Endothelial cell of umbilical vein (primary cell): ENCODE data around the gene UBP1. TPM values are rescaled to one million over a fixed set of nuclear protein-coding genes. Genes with fewer than 3 reads are reported as not detected.

ENCODE experiments used
- BruUV-seq: library from RNA; stranded (reverse); fragments of 400-500 nt; replicated peaks from 2 replicates; lab custom pipeline; 2021; lab: Mats Ljungman, UMichigan
- CTCF ChIA-PET: fragments of 300-600, 350-600 bp; sonication (Branson Sonifier 250); formaldehyde crosslinking; loops from one replicate; lab custom pipeline; 2021; ENCODE audit warnings: antibody characterized with exemption, inconsistent platforms; lab: Charles Lee
- POLR2A ChIA-PET: fragments of 300-600, 350-600 bp; sonication (Branson Sonifier 250); formaldehyde crosslinking; loops from one replicate; lab custom pipeline; 2021; ENCODE audit warnings: antibody characterized with exemption, inconsistent platforms; lab: Charles Lee
- DNase-seq: peaks from one replicate; pipeline ENCODE4 v3.0.0-alpha.2; 2011; ENCODE audit warnings: low read depth, low spot score
- FAIRE-seq: peaks from 2 replicates; lab custom pipeline; 2011; peaks lifted over from hg19 to GRCh38; lab: Jason Lieb, UNC
- H2AFZ ChIP-seq: 2 replicates; pipeline ENCODE4 v1.6.0; 2012; ENCODE audit warnings: low read depth, low read length, control low read depth, inconsistent platforms
- H3K27ac ChIP-seq: 2 replicates; pipeline ENCODE4 v1.5.1; 2011; ENCODE audit warnings: low read depth, mild to moderate bottlenecking, control low read depth, low read length, moderate library complexity; ENCODE audit not compliant: insufficient read depth
- H3K27me3 ChIP-seq, 2 experiments: 2 replicates each; pipeline versions ENCODE4 v1.6.0 to v1.6.1; 2011; ENCODE audit warnings: low read length in 2 of 2, mixed read lengths in 1 of 2; ENCODE audit not compliant: control insufficient read depth in 2 of 2, insufficient read depth in 2 of 2
- H3K36me3 ChIP-seq, 2 experiments: 2 replicates in 1 of 2; 3 replicates in 1 of 2; pipeline ENCODE4 v1.5.1; 2011; ENCODE audit warnings: low read length in 2 of 2, mild to moderate bottlenecking in 1 of 2, moderate library complexity in 1 of 2; ENCODE audit not compliant: control insufficient read depth in 2 of 2, insufficient read depth in 2 of 2; ENCODE audit errors: extremely low read depth in 1 of 2
- H3K4me1 ChIP-seq: 3 replicates; pipeline ENCODE4 v1.5.1; 2011; ENCODE audit warnings: mild to moderate bottlenecking, low read length; ENCODE audit not compliant: control insufficient read depth, insufficient read depth; ENCODE audit errors: extremely low read depth
- H3K4me2 ChIP-seq: 2 replicates; pipeline ENCODE4 v1.6.1; 2011; ENCODE audit warnings: low read length, control low read depth, mixed read lengths; ENCODE audit not compliant: insufficient read depth
- H3K4me3 ChIP-seq, 3 experiments: fragments of 200-600 bp in 1 of 3; sonication (generic), shearing (Covaris generic) in 1 of 3; replicated peaks in 1 of 3; 2 replicates each; pipeline ENCODE4 v1.5.1; 2011 to 2016; ENCODE audit warnings: control low read depth in 3 of 3, low read length in 3 of 3, mild to moderate bottlenecking in 2 of 3, inconsistent platforms in 1 of 3, low read depth in 1 of 3, moderate library complexity in 1 of 3; ENCODE audit not compliant: insufficient read depth in 1 of 3
- H3K79me2 ChIP-seq: 2 replicates; pipeline ENCODE4 v1.6.0; 2012; ENCODE audit warnings: low read length, inconsistent platforms; ENCODE audit not compliant: control insufficient read depth, insufficient read depth
- H3K9ac ChIP-seq: replicated peaks from 2 replicates; pipeline ENCODE3; 2011; ENCODE audit warnings: low read length, control low read depth; ENCODE audit not compliant: insufficient read depth; ENCODE audit errors: extremely low read depth
- H3K9me1 ChIP-seq: replicated peaks from 3 replicates; pipeline ENCODE4 v1.6.0; 2011; ENCODE audit warnings: mild to moderate bottlenecking, low read length; ENCODE audit not compliant: control insufficient read depth, insufficient read depth; ENCODE audit errors: extremely low read depth
- H3K9me3 ChIP-seq: replicated peaks from 2 replicates; pipeline ENCODE4 v1.5.1; 2012; ENCODE audit warnings: low read length, inconsistent platforms; ENCODE audit not compliant: control insufficient read depth, insufficient read depth
- H4K20me1 ChIP-seq: replicated peaks from 2 replicates; pipeline ENCODE3; 2011; ENCODE audit warnings: mild to moderate bottlenecking, low read length; ENCODE audit not compliant: control insufficient read depth, insufficient read depth; ENCODE audit errors: extremely low read depth
- EZH2 ChIP-seq: IDR thresholded peaks from 2 replicates; pipeline ENCODE4 v1.6.1; 2012; ENCODE audit warnings: borderline replicate concordance, low read depth, mild to moderate bottlenecking, moderate library complexity, low read length, inconsistent platforms; ENCODE audit not compliant: severe bottlenecking
- FOS ChIP-seq: IDR thresholded peaks from 2 replicates; pipeline ENCODE4 v1.6.1; 2011; ENCODE audit warnings: mild to moderate bottlenecking, low read length, moderate library complexity, borderline replicate concordance; ENCODE audit not compliant: insufficient read depth
- GATA2 ChIP-seq: IDR thresholded peaks from 2 replicates; pipeline ENCODE4 v1.7.0; 2011; ENCODE audit warnings: low read depth, mild to moderate bottlenecking, moderate library complexity, mixed read lengths, low read length; ENCODE audit not compliant: insufficient read length, insufficient read depth
- JUN ChIP-seq: IDR thresholded peaks from 2 replicates; pipeline ENCODE4 v1.6.1; 2011; ENCODE audit warnings: borderline replicate concordance, low read depth; ENCODE audit not compliant: insufficient read length, insufficient read depth
- MAX ChIP-seq: IDR thresholded peaks from 2 replicates; pipeline ENCODE4 v1.6.1; 2011; ENCODE audit not compliant: insufficient read depth, insufficient read length
- MYC ChIP-seq: IDR thresholded peaks from one replicate; pipeline ENCODE4 v1.6.1; 2011; ENCODE audit warnings: mild to moderate bottlenecking, low read depth, low read length
- POLR2A ChIP-seq: IDR thresholded peaks from 2 replicates; pipeline ENCODE4 v1.6.1; 2012; ENCODE audit warnings: low read depth, mild to moderate bottlenecking, control low read depth, low read length
- POLR2AphosphoS5 ChIP-seq: IDR thresholded peaks from 2 replicates; pipeline ENCODE4 v1.6.1; 2012; ENCODE audit warnings: low read depth, mild to moderate bottlenecking, control low read depth, low read length, moderate library complexity; ENCODE audit not compliant: insufficient read depth
- dilution Hi-C: fragments of 300-500 bp; cut with MboI; formaldehyde crosslinking; loops from one replicate; pipeline ENCODE4 v1.15.0; 2019; ENCODE audit warnings: low sequenced_read_pairs; ENCODE audit not compliant: extremely low pct_ligation_motif_present
- intact Hi-C: fragments of 100-400 bp; cut with micrococcal nuclease; formaldehyde crosslinking; loops from one replicate; pipeline ENCODE4 v1.10.0; 2022
- polyA plus RNA-seq, 4 experiments: library from polyadenylated mRNA; depleted of rRNA in 3 of 4; stranded (reverse) in 3 of 4; unstranded in 1 of 4; fragments of >200 nt; gene quantifications; 2 replicates each; pipeline versions ENCODE4 v1.2.1 to v1.2.3, GENCODE V29; 2011 to 2012; ENCODE audit warnings: missing spikeins in 1 of 4
- total RNA-seq: library from RNA; stranded (reverse); gene quantifications from 2 replicates; pipeline ENCODE4 v1.2.3, GENCODE V29; 2021
- TF ChIP-seq, protein P1 (sequence below), 2 donors: IDR thresholded peaks; 1 replicate in 1 of 2; 2 replicates in 1 of 2; pipeline ENCODE4 v1.5.1; 2011; ENCODE audit warnings: low read length in 2 of 2, mild to moderate bottlenecking in 2 of 2, moderate library complexity in 2 of 2, control low read depth in 1 of 2, inconsistent platforms in 1 of 2, low read depth in 1 of 2; ENCODE audit not compliant: insufficient read depth in 1 of 2; ENCODE audit errors: extremely low read depth in 1 of 2

UBP1 gene
- total and polyA plus RNA-seq, 2 donors (not counting 3 experiments of a cell fraction or from before 2014, with no cell fraction given) = 60.2 to 90.5 TPM

DNA sequence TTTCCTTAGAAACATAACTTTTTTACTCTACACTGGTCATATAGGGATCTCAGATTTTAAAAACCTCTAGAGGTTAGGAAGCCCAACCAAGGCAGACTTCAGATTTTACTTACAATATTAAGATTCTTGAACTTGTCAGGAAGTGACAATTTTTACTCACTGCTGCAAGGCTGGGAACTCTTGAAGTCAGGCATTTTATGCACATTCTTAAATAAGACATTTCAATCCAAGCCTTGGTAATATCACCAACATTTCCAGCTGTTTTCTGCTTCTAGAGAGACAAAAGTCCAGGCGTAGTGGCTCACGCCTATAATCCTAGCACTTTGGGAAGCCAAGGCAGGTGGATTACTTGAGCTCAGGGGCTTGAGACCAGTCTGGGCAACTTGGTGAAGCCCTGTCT lies 33.6 kb upstream of the UBP1 start:
- no TSS peak for BruUV-seq
- ChIA-PET POLR2A (no interaction called here), CTCF (interaction anchor here (0.7 kb wide), 1 partner anchor 13 kb away, joined by 3 read pairs; no protein-coding TSS in a partner anchor)
- Histone ChIP-seq H2AFZ (no peak overlapping the region), H4K20me1 (no peaks in the 10 kb centered on the region), H3K27ac (no peak overlapping the region), H3K27me3 (no peaks in the 10 kb centered on the region), H3K4me1 (no peaks in the 10 kb centered on the region), H3K36me3 (no peaks in the 10 kb centered on the region), H3K9ac (no peak overlapping the region), H3K4me3 (no peak overlapping the region), H3K9me3 (no peaks in the 10 kb centered on the region), H3K9me1 (no peaks in the 10 kb centered on the region), H3K79me2 (no peaks in the 10 kb centered on the region), H3K4me2 (no peak overlapping the region)
- no peak for FAIRE-seq
- no peak for DNase-seq
- TF ChIP-seq GATA2 (no peak), JUN (no peak), POLR2A (no peak), FOS (no peak), MAX (no peak), POLR2AphosphoS5 (no peak), MYC (no peak), EZH2 (no peak)
- TF ChIP-seq, protein P1, sequence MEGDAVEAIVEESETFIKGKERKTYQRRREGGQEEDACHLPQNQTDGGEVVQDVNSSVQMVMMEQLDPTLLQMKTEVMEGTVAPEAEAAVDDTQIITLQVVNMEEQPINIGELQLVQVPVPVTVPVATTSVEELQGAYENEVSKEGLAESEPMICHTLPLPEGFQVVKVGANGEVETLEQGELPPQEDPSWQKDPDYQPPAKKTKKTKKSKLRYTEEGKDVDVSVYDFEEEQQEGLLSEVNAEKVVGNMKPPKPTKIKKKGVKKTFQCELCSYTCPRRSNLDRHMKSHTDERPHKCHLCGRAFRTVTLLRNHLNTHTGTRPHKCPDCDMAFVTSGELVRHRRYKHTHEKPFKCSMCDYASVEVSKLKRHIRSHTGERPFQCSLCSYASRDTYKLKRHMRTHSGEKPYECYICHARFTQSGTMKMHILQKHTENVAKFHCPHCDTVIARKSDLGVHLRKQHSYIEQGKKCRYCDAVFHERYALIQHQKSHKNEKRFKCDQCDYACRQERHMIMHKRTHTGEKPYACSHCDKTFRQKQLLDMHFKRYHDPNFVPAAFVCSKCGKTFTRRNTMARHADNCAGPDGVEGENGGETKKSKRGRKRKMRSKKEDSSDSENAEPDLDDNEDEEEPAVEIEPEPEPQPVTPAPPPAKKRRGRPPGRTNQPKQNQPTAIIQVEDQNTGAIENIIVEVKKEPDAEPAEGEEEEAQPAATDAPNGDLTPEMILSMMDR (IDR thresholded peaks at IDR 0.05; ENCODE audit: extremely low read depth in 1 of 2, insufficient read depth in 1 of 2, low read depth in 1 of 2, low read length in 2 of 2) = no peak
- dilution Hi-C loops (no loop called here), intact Hi-C loops (no loop called here)
